Inflammatory macrophage (primary cell): Measurements from ENCODE around the gene LSM4.
"Not testable (repeated sequence)": the region's sequence is repeated elsewhere in the genome, so short reads cannot be mapped to it uniquely, and the experiment has no call there.

ENCODE experiments used
- DNase-seq, 2 donors: peaks; one replicate each; pipeline ENCODE4 v3.0.0-alpha.2; 2020 to 2022
- total RNA-seq, 18 experiments: gene quantifications; one replicate each; lab custom pipeline; 2026; ENCODE audit warnings: mixed read lengths in 6 of 18, inconsistent platforms in 2 of 18; lab: John Stamatoyannopoulos, UW

LSM4 gene
- 26.6 to 126 (median 80.9) reads per million in 18 experiments for total RNA-seq

- peak; percentile 98 to 99 for DNase-seq
Measured at GRCh38 chr19:18322759-18323460, at the start of gene LSM4. LSM4 (minus strand) TSS chr19:18323076; CDS start chr19:18323020, 56 bp downstream.

- no peak for DNase-seq
Measured at GRCh38 chr19:18368504-18369222, 45.8 kb upstream of the LSM4 start.

GRCh38 chr19:18366021-18366435 lies 43.2 kb upstream of the LSM4 start:
- DNase-seq = peak; percentile 64 to 77

- peak; percentile 88 to 91 for DNase-seq
Measured at GRCh38 chr19:18364826-18365528, 42.1 kb upstream of the LSM4 start.

GRCh38 chr19:18364277-18364825 lies 41.5 kb upstream of the LSM4 start:
- DNase-seq = not testable (repeated sequence)

- no peak for DNase-seq
Measured at GRCh38 chr19:18363787-18364186, 40.9 kb upstream of the LSM4 start.

- DNase-seq = no peak
Measured at GRCh38 chr19:18362934-18363542, 40.2 kb upstream of the LSM4 start.

GRCh38 chr19:18361646-18362045 lies 38.8 kb upstream of the LSM4 start:
- no peak for DNase-seq

GRCh38 chr19:18357041-18357440 lies 34.2 kb upstream of the LSM4 start:
- no peak for DNase-seq

- DNase-seq = not testable (repeated sequence)
Measured at GRCh38 chr19:18354743-18355142, 31.9 kb upstream of the LSM4 start.

- DNase-seq = no peak
Measured at GRCh38 chr19:18353378-18354005, 30.6 kb upstream of the LSM4 start.

GRCh38 chr19:18351544-18351943 lies 28.7 kb upstream of the LSM4 start:
- no peak for DNase-seq

GRCh38 chr19:18350490-18350889 lies 27.6 kb upstream of the LSM4 start:
- no peak for DNase-seq

GRCh38 chr19:18349524-18350128 lies 26.8 kb upstream of the LSM4 start:
- peak; percentile 57 to 64 for DNase-seq

- DNase-seq = not testable (repeated sequence)
Measured at GRCh38 chr19:18348818-18349339, 26.0 kb upstream of the LSM4 start.

- DNase-seq = no peak
Measured at GRCh38 chr19:18348171-18348570, 25.3 kb upstream of the LSM4 start.

GRCh38 chr19:18346091-18346490 lies 23.2 kb upstream of the LSM4 start:
- no peak for DNase-seq

- DNase-seq = no peak
Measured at GRCh38 chr19:18345296-18345695, 22.4 kb upstream of the LSM4 start.

- no peak for DNase-seq
Measured at GRCh38 chr19:18344582-18344950, 21.7 kb upstream of the LSM4 start.

GRCh38 chr19:18342090-18342632 lies 19.3 kb upstream of the LSM4 start:
- DNase-seq = no peak
